GM12891 (cell line): ENCODE data around the gene TAS2R39.

Source experiments
- POLR2AphosphoS5 ChIP-seq: IDR thresholded peaks from 2 replicates; pipeline ENCODE4 v1.6.1; 2011; ENCODE audit warnings: low read depth, low read length, control low read depth
- TAF1 ChIP-seq: IDR thresholded peaks from 2 replicates; pipeline ENCODE4 v1.6.1; 2011; ENCODE audit warnings: low read depth, low read length, control low read depth

GRCh38 chr7:143203386-143203785 is 20.2 kb downstream of the TAS2R39 start:
- TF ChIP-seq POLR2AphosphoS5: no peak
- no peak for TF ChIP-seq TAF1
